HG03097 (cell line): ENCODE data around the gene CCL1.
"Not testable (repeated sequence)": the region's sequence is repeated elsewhere in the genome, so short reads cannot be mapped to it uniquely, and the experiment has no call there.

ENCODE experiments used
- ATAC-seq: cut with Tn5 transposase; IDR thresholded peaks from one replicate; pipeline ENCODE4 v1.9.1; 2021; ENCODE audit not compliant: unreplicated experiment, low FRiP score

Gene CCL1

DNA sequence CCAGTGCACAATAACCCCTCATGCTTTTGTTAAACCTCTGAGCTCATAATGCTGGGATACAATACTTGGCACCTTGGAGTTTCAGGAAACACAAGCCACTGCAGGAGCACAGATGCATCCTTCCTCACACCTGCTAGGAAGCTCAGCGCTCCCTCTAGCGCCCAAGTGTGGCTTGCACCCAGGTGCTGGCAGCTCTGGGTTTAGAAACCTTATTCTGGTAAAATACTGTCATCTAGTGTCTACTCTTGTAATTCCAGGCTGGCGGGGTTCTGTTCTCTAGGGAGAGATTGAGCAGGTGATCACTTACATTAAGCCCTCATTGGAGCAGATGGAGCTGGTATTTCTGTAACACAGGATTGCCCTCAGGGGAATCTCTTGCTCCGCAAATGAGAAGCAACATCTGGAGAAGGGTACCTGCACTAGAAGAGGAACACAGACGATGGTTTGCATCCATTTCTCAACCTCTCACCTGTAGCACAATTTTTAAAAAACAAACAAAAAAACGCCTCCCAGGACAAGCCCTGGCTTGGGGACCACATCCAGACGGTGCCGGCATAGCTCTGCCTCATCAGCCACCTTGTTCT, 1.5 kb downstream of the CCL1 start:
- ATAC-seq = peak; percentile 71

- ATAC-seq = no peak
Observed at GRCh38 chr17:34360601-34361270, 2.3 kb downstream of the CCL1 start.

GRCh38 chr17:34358631-34359030, 4.4 kb downstream of the CCL1 start:
- no peak for ATAC-seq

DNA sequence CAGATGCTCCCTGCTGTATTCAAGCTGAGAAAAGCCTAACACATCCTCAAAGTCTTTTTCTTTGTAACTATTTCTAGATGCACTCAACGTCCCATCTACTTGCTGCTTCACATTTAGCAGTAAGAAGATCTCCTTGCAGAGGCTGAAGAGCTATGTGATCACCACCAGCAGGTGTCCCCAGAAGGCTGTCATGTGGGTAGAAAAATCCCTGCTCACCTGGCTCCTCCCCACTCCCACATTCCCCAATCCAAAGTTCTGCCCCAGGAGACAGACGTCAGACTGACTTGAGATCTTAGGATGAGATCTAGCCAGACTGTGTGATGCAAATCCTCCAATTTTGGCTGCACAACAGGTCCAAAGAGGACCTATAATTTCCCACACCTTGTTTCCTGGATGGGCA, 5.6 kb downstream of the CCL1 start:
- no peak for ATAC-seq

- no peak for ATAC-seq
Observed at GRCh38 chr17:34356194-34356593, 6.8 kb downstream of the CCL1 start, which contains the start of gene CCL13. CCL13 (plus strand) TSS chr17:34356480; CDS start chr17:34356527, 47 bp downstream.

- ATAC-seq = no peak
Observed at GRCh38 chr17:34354637-34355036, 8.4 kb downstream of the CCL1 start.

DNA sequence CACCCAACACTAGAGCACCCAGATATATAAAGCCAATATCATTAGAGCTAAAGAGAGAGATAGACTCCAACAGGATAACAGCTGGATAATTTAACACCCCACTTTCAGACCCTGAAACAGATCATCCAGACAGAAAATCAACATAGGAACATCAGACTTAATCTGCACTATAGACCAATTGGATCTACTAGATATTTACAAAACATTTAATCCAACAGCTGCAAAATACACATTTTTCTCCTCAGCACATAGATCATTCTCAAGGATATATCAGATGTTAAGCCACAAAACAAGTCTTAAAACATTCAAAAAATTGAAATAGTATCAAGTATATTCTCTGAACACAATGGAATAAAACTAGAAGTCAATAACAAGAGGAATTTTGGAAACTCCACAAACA, 10.8 kb downstream of the CCL1 start:
- ATAC-seq = no peak

DNA sequence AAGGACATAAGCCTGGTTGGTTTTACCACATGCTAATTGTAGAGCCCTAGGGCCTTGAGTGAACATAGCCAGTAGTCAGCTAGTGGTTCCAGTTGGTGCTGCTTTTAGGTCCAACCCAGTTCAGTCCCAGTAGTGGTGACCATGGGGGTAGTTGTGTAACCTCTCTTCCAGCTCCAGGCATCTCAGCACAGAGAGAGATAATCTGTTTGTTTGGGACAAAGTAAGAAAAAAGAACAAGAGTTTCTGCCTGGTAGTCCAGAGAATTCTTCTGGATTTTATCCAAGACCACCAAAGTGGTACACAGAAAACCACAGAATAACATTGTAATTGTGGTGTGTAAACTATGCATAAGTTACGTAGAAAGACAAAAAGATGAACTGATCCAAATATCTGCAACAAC, 11.9 kb downstream of the CCL1 start:
- no peak for ATAC-seq

DNA sequence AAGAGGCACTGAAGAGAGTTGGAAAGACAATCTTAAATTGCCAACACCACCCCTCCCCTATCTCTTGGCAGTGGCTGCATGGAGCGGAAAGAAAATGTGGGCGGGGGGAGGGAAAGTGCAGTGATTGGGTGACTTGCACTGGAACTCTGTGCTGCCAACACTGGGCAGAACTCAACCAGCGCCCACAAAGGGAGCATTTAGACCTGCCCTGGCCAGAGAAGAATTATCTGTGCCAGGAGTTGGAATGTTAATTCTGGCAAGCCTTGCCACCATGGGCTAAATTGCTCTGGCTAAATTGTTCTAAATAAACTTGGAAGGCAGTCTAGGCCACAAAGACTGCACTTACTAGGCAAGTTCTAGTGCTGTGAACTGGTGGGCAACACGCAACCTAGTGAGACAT, 13.3 kb downstream of the CCL1 start:
- no peak for ATAC-seq

- ATAC-seq = no peak
Observed at GRCh38 chr17:34347063-34347462, 16.0 kb downstream of the CCL1 start.

- no peak for ATAC-seq
Observed at GRCh38 chr17:34341916-34342315, 21.1 kb downstream of the CCL1 start.

GRCh38 chr17:34339138-34339770, 23.8 kb downstream of the CCL1 start:
- ATAC-seq = no peak

DNA sequence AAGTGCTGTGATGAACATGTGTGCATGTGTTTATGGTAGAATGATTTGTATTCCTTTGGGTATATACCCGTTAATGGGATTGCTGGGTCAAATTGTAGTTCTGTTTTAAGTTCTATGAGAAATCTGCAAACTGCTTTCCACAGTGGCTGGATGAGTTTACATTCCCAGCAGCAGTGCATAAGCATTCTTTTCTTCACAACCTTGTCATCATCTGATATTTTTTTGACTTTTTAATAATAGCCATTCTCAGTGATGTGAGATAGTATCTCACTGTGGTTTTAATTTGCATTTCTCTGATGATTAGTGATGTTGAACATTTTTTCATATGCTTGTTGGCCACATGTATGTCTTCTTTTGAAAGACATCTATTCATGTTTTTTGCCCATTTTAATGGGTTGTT, 25.3 kb downstream of the CCL1 start:
- ATAC-seq = no peak

GRCh38 chr17:34327580-34327979, 35.5 kb downstream of the CCL1 start:
- not testable (repeated sequence) for ATAC-seq

DNA sequence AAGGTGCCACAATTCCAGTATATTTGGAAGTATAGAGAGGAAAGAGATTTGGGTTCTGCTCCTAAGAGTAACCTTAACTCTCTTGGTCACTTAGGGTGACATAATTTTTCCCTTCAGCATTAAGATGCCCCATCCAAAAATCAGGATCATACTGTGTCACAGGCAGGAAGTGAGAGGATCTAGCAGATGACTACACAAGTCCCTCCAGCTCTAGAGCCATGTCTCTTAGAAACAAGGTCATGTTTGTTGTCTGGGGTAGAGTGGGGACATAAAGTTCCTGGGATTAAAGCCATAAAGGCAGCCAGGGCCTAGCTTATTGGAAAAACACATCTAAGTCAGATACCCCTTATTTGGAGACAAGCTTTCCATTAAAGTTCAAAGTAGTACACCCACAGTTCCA, 41.1 kb downstream of the CCL1 start:
- no peak for ATAC-seq

DNA sequence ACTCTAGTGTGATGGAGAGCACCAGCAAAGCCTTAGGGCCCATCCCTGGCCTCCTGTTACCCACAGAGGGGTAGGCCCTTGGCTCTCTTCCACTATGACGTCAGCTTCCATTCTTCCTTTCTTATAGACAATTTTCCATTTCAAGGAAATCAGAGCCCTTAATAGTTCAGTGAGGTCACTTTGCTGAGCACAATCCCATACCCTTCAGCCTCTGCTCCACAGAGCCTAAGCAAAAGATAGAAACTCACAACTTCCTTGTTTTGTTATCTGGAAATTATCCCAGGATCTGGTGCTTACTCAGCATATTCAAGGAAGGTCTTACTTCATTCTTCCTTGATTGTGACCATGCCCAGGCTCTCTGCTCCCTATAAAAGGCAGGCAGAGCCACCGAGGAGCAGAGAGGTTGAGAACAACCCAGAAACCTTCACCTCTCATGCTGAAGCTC, 44.0 kb downstream of the CCL1 start, which contains the start of gene CCL8:
TSS of gene CCL8 (plus strand) at position 397 of the 445 bp plus-strand sequence. CDS start 67 bp downstream, outside the sequence.
- ATAC-seq = no peak

DNA sequence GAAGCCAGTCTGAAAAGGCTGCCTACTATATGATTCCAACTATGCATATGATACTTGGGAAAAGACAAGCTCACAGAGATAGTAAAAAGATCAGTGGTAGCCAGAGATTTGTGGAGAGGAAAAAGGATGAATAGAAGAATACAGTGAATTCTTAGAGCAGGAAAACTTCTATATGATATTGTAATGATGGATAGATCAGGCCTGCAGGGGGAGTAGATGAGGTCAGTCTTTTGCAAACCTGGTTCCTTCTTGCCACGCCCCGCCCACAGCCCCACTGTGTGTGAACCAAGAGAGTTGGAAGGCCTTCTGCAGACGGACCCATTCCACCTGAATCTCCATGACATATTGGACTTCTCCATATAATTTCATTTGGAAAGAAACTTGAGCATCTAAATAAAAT, 44.6 kb downstream of the CCL1 start:
- no peak for ATAC-seq

GRCh38 chr17:34314279-34314678, 48.8 kb downstream of the CCL1 start:
- ATAC-seq = no peak

GRCh38 chr17:34313164-34313563, 49.9 kb downstream of the CCL1 start:
- ATAC-seq = no peak

DNA sequence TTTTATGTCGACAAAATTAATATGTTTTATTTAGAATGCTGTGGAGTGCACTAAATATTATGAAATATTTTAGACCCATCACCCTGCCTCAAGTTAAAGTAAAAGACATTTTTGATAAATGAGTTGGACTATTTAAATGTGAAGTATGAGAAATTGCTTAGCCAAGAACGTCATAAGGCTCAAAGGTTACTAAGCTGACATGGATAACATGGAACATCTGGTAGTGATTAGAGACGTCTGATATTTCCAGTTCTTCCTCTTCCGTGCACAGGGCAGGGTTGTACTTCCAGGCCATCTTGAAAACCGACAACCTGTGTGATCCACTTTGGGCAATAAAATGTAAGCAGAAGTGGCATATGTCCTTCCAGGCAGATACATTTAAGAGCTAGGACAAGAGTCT, 51.0 kb downstream of the CCL1 start:
- ATAC-seq = no peak

- no peak for ATAC-seq
Observed at GRCh38 chr17:34311291-34311690, 51.7 kb downstream of the CCL1 start.
